H1 (cell line): ENCODE results near the gene TCF20. TPM values are rescaled to one million over a fixed set of nuclear protein-coding genes. Genes with fewer than 3 reads are reported as not detected.

Experiments
- CTCF ChIA-PET: fragments of 300-600 bp; sonication (Branson Sonifier 250); formaldehyde crosslinking; loops from one replicate; lab custom pipeline; 2021; ENCODE audit not compliant: partially characterized antibody; lab: Charles Lee
- POLR2A ChIA-PET: fragments of 300-600 bp; sonication (Branson Sonifier 250); formaldehyde crosslinking; loops from one replicate; lab custom pipeline; 2021; ENCODE audit warnings: inconsistent platforms; ENCODE audit not compliant: partially characterized antibody; lab: Charles Lee
- DNase-seq, 2 experiments: peaks; one replicate each; pipeline versions ENCODE4 v3.0.0 to v3.0.0-alpha.2; 2010 to 2022; ENCODE audit warnings: low spot score in 2 of 2, low read depth in 1 of 2, mixed read lengths in 1 of 2
- FAIRE-seq: peaks from 2 replicates; lab custom pipeline; 2011; peaks lifted over from hg19 to GRCh38; lab: Jason Lieb, UNC
- H2AFZ ChIP-seq: 2 replicates; pipeline ENCODE4 v1.8.1; 2012; ENCODE audit warnings: low read length, inconsistent platforms
- H2AK5ac ChIP-seq: 2 replicates; pipeline ENCODE4 v1.6.1; 2013; ENCODE audit warnings: low read depth, low read length
- H2BK120ac ChIP-seq: replicated peaks from 2 replicates; pipeline ENCODE3; 2013; ENCODE audit warnings: low read depth, low read length, inconsistent platforms
- H2BK12ac ChIP-seq: 2 replicates; pipeline ENCODE4 v1.6.1; 2013; ENCODE audit warnings: low read depth, low read length
- H2BK15ac ChIP-seq: 2 replicates; pipeline ENCODE4 v1.6.1; 2013; ENCODE audit warnings: low read length
- H2BK20ac ChIP-seq: 2 replicates; pipeline ENCODE4 v1.6.1; 2013; ENCODE audit warnings: low read length
- H2BK5ac ChIP-seq: 2 replicates; pipeline ENCODE4 v1.6.1; 2013; ENCODE audit warnings: low read depth, low read length
- H3K14ac ChIP-seq: 2 replicates; pipeline ENCODE4 v1.6.1; 2013; ENCODE audit warnings: inconsistent platforms; ENCODE audit not compliant: insufficient read length
- H3K18ac ChIP-seq: 2 replicates; pipeline ENCODE4 v1.6.1; 2013; ENCODE audit warnings: low read length; ENCODE audit errors: extremely low read depth
- H3K23ac ChIP-seq: 2 replicates; pipeline ENCODE4 v1.6.1; 2013; ENCODE audit warnings: inconsistent platforms; ENCODE audit not compliant: insufficient read length
- H3K23me2 ChIP-seq: 2 replicates; pipeline ENCODE4 v1.6.1; 2013; ENCODE audit warnings: low read depth, low read length
- H3K27ac ChIP-seq: 2 replicates; pipeline ENCODE4 v1.6.1; 2011; ENCODE audit warnings: low read depth, low read length, inconsistent platforms
- H3K27me3 ChIP-seq, 4 experiments: replicated peaks in 1 of 4; 1 replicate in 1 of 4; 2 replicates in 3 of 4; pipeline versions ENCODE4 v1.6.1 to v1.8.1; 2011 to 2013; ENCODE audit warnings: low read length in 3 of 4, mild to moderate bottlenecking in 3 of 4, inconsistent platforms in 2 of 4, mixed read lengths in 2 of 4, moderate library complexity in 1 of 4; ENCODE audit not compliant: control insufficient read depth in 3 of 4, insufficient read depth in 3 of 4; ENCODE audit errors: extremely low read depth in 1 of 4
- H3K36me3 ChIP-seq, 4 experiments: 2 replicates each; pipeline versions ENCODE4 v1.6.1 to v1.8.1; 2011 to 2013; ENCODE audit warnings: mild to moderate bottlenecking in 4 of 4, low read length in 3 of 4, moderate library complexity in 2 of 4, control low read depth in 1 of 4, inconsistent platforms in 1 of 4; ENCODE audit not compliant: insufficient read depth in 4 of 4, control insufficient read depth in 2 of 4
- H3K4ac ChIP-seq: replicated peaks from 2 replicates; pipeline ENCODE3; 2013; ENCODE audit warnings: low read length, low read depth, mixed read lengths, inconsistent platforms; ENCODE audit not compliant: insufficient read length
- H3K4me1 ChIP-seq, 4 experiments: replicated peaks in 1 of 4; 1 replicate in 1 of 4; 2 replicates in 3 of 4; pipeline versions ENCODE4 v1.6.1 to v1.8.1; 2011 to 2013; ENCODE audit warnings: low read length in 3 of 4, inconsistent platforms in 2 of 4, mixed read lengths in 1 of 4; ENCODE audit not compliant: insufficient read depth in 4 of 4, control insufficient read depth in 3 of 4
- H3K4me2 ChIP-seq, 2 experiments: 2 replicates each; pipeline versions ENCODE4 v1.6.1 to v1.8.1; 2011 to 2013; ENCODE audit warnings: low read depth in 2 of 2, low read length in 2 of 2, control low read depth in 1 of 2, inconsistent platforms in 1 of 2, mild to moderate bottlenecking in 1 of 2; ENCODE audit not compliant: insufficient read depth in 1 of 2
- H3K4me3 ChIP-seq, 4 experiments: fragments of 200-600, 300-600 bp in 1 of 4; sonication (generic), shearing (Covaris generic), sonication (Bioruptor Twin) in 1 of 4; 2 replicates each; pipeline versions ENCODE4 v1.5.1 to v1.8.1; 2011 to 2016; ENCODE audit warnings: low read length in 4 of 4, low read depth in 3 of 4, control low read depth in 2 of 4, inconsistent platforms in 2 of 4, mild to moderate bottlenecking in 2 of 4, mixed read lengths in 1 of 4, moderate library complexity in 1 of 4; ENCODE audit not compliant: insufficient read depth in 2 of 4; ENCODE audit errors: extremely low read depth in 1 of 4
- H3K56ac ChIP-seq: replicated peaks from 2 replicates; pipeline ENCODE3; 2013; ENCODE audit warnings: low read depth, mild to moderate bottlenecking, mixed read lengths, low read length, inconsistent platforms; ENCODE audit not compliant: insufficient read length
- H3K79me1 ChIP-seq: 2 replicates; pipeline ENCODE4 v1.6.1; 2013; ENCODE audit warnings: low read depth, low read length, control low read depth
- H3K79me2 ChIP-seq, 2 experiments: 2 replicates each; pipeline versions ENCODE4 v1.6.1 to v1.8.1; 2012 to 2013; ENCODE audit warnings: low read length in 2 of 2, mild to moderate bottlenecking in 2 of 2, inconsistent platforms in 1 of 2; ENCODE audit not compliant: insufficient read depth in 2 of 2, control insufficient read depth in 1 of 2
- H3K9ac ChIP-seq, 4 experiments: replicated peaks in 1 of 4; 1 replicate in 1 of 4; 2 replicates in 3 of 4; pipeline versions ENCODE4 v1.6.1 to v1.8.1; 2011 to 2013; ENCODE audit warnings: low read depth in 3 of 4, low read length in 3 of 4, control low read depth in 2 of 4, mild to moderate bottlenecking in 2 of 4, moderate library complexity in 2 of 4, inconsistent platforms in 1 of 4; ENCODE audit errors: extremely low read depth in 1 of 4
- H3K9me3 ChIP-seq, 2 experiments: 2 replicates each; pipeline versions ENCODE4 v1.6.1 to v1.8.1; 2012 to 2013; ENCODE audit warnings: mild to moderate bottlenecking in 2 of 2, moderate library complexity in 2 of 2, control low read depth in 1 of 2, inconsistent platforms in 1 of 2, low read depth in 1 of 2, low read length in 1 of 2, mixed read lengths in 1 of 2; ENCODE audit not compliant: insufficient read depth in 2 of 2
- H4K20me1 ChIP-seq, 2 experiments: replicated peaks in 1 of 2; 2 replicates each; pipeline versions ENCODE3 to v1.8.1; 2011 to 2013; ENCODE audit warnings: inconsistent platforms in 2 of 2, low read length in 2 of 2, mild to moderate bottlenecking in 1 of 2; ENCODE audit not compliant: insufficient read depth in 2 of 2, control insufficient read depth in 1 of 2
- H4K5ac ChIP-seq: 2 replicates; pipeline ENCODE4 v1.6.1; 2013; ENCODE audit warnings: low read length, low read depth, mixed read lengths, inconsistent platforms; ENCODE audit not compliant: insufficient read length
- H4K8ac ChIP-seq: 2 replicates; pipeline ENCODE4 v1.8.0; 2013; ENCODE audit warnings: mild to moderate bottlenecking, moderate library complexity, low read length, inconsistent platforms; ENCODE audit not compliant: insufficient read depth; ENCODE audit errors: extremely low read depth
- H4K91ac ChIP-seq: replicated peaks from 2 replicates; pipeline ENCODE3; 2013; ENCODE audit warnings: low read length, mixed read lengths, inconsistent platforms; ENCODE audit not compliant: insufficient read length
- ATF3 ChIP-seq: IDR thresholded peaks from 2 replicates; pipeline ENCODE4 v1.6.1; 2011; ENCODE audit warnings: low read depth, mild to moderate bottlenecking, low read length; ENCODE audit not compliant: insufficient read depth
- BRCA1 ChIP-seq: IDR thresholded peaks from 2 replicates; pipeline ENCODE4 v1.6.1; 2012; ENCODE audit warnings: low read depth, low read length, improper control_type of control experiment
- CBX5 ChIP-seq: fragments of 300-800, 300-1000 bp; sonication (generic); IDR thresholded peaks from 2 replicates; pipeline ENCODE4 v1.7.1; 2016; ENCODE audit warnings: antibody characterized with exemption, low read length, low read depth
- GABPA ChIP-seq: IDR thresholded peaks from 2 replicates; pipeline ENCODE4 v1.6.1; 2011; ENCODE audit warnings: mild to moderate bottlenecking, low read length, moderate library complexity, borderline replicate concordance; ENCODE audit not compliant: insufficient read depth
- JUN ChIP-seq: IDR thresholded peaks from 2 replicates; pipeline ENCODE4 v1.6.1; 2011; ENCODE audit warnings: low read depth, mild to moderate bottlenecking, improper control_type of control experiment, low read length
- KDM5A ChIP-seq: fragments of 200-600 bp; IDR thresholded peaks from 2 replicates; pipeline ENCODE4 v1.7.1; 2012; ENCODE audit warnings: mild to moderate bottlenecking, low read length, inconsistent platforms, mixed read lengths
- MAX ChIP-seq: IDR thresholded peaks from 2 replicates; pipeline ENCODE4 v1.6.1; 2012; ENCODE audit warnings: inconsistent platforms
- POU5F1 ChIP-seq: IDR thresholded peaks from 2 replicates; pipeline ENCODE4 v1.6.1; 2011; ENCODE audit warnings: low read depth, mild to moderate bottlenecking, low read length, moderate library complexity
- RFX5 ChIP-seq: IDR thresholded peaks from 2 replicates; pipeline ENCODE4 v1.6.1; 2011; ENCODE audit warnings: low read depth, low read length, improper control_type of control experiment, borderline replicate concordance
- SIN3A ChIP-seq, 2 experiments: IDR thresholded peaks in 1 of 2; conservative IDR thresholded peaks in 1 of 2; 2 replicates each; pipeline ENCODE4 v1.6.1; 2011 to 2012; ENCODE audit warnings: low read length in 2 of 2, improper control_type of control experiment in 1 of 2, low read depth in 1 of 2, mild to moderate bottlenecking in 1 of 2
- SIX5 ChIP-seq: IDR thresholded peaks from 2 replicates; pipeline ENCODE4 v1.6.1; 2011; ENCODE audit warnings: mild to moderate bottlenecking, low read depth, low read length
- SP1 ChIP-seq: IDR thresholded peaks from 2 replicates; pipeline ENCODE4 v1.6.1; 2011; ENCODE audit warnings: low read depth, low read length
- TAF7 ChIP-seq: optimal IDR thresholded peaks from 2 replicates; pipeline ENCODE3; 2011; ENCODE audit warnings: low read depth, mild to moderate bottlenecking, inconsistent platforms, low read length, moderate library complexity, borderline replicate concordance
- ZNF274 ChIP-seq: IDR thresholded peaks from 2 replicates; pipeline ENCODE4 v1.7.0; 2012; ENCODE audit warnings: low read length, borderline replicate concordance; ENCODE audit errors: extremely low read depth
- WGBS, 2 experiments: shearing (Covaris generic) in 1 of 2; methylation state at CpG; one replicate each; pipeline versions ENCODE4 v1.1.6 to v1.1.7; 2013 to 2015; ENCODE audit warnings: low lambda C conversion rate in 2 of 2, mixed read lengths in 2 of 2, inconsistent platforms in 1 of 2, low coverage in 1 of 2, missing lambda C conversion rate in 1 of 2; ENCODE audit not compliant: insufficient replicate concordance in 2 of 2, insufficient coverage in 1 of 2, insufficient read length in 1 of 2; ENCODE audit errors: extremely low coverage in 1 of 2, missing lambda C conversion rate in 1 of 2; 5-methylcytosine and 5-hydroxymethylcytosine counted together
- polyA plus RNA-seq, 7 experiments: library from polyadenylated mRNA; depleted of rRNA in 3 of 7; stranded (reverse) in 5 of 7; unstranded in 2 of 7; fragments of >200 nt in 5 of 7; fragments of 200-250 nt in 2 of 7; gene quantifications; 1 replicate in 5 of 7; 2 replicates in 1 of 7; 4 replicates in 1 of 7; pipeline versions ENCODE4 v1.2.1 to v1.2.3, GENCODE V29; 2011 to 2013; ENCODE audit warnings: missing spikeins in 2 of 7, mixed read lengths in 2 of 7
- total RNA-seq: library from RNA; stranded (reverse); fragmentation: NEBNext Ultra II Directional; extraction: Animal tissue kit (Norgen Biotek cat#: 25700); gene quantifications from 2 replicates; pipeline ENCODE4 v1.2.1, GENCODE V29; 2021

Gene TCF20
- total and polyA plus RNA-seq, 2 of the 8 experiments (the other 6 are each of a cell fraction or from before 2014, with no cell fraction given): 22.0 to 79.8 TPM

- Histone ChIP-seq H3K9me3 (no peaks in the 10 kb centered on the region), H3K56ac (no peak overlapping the region), H3K4me3 (no peak overlapping the region), H2AFZ (no peak overlapping the region), H2BK15ac (no peak overlapping the region), H4K5ac (no peak overlapping the region), H3K23me2 (no peaks in the 10 kb centered on the region), H2BK120ac (no peak overlapping the region), H3K4ac (no peak overlapping the region), H3K14ac (no peak overlapping the region), H3K18ac (no peak overlapping the region), H2BK12ac (no peak overlapping the region), H4K8ac (no peak overlapping the region), H4K20me1 (peaks cover 65 to 77% of the 10 kb centered on the region in 2 experiments), H3K4me1 (peaks cover 0 to 4% (median 1%) of the 10 kb centered on the region in 4 experiments; a peak in 2 of 7 replicates), H2AK5ac (no peak overlapping the region), H3K79me1 (peaks cover 17% of the 10 kb centered on the region), H2BK20ac (no peak overlapping the region), H4K91ac (no peak overlapping the region), H2BK5ac (no peak overlapping the region), H3K27me3 (peaks cover 5 to 47% (median 17%) of the 10 kb centered on the region in 4 experiments), H3K79me2 (peaks cover 35 to 96% of the 10 kb centered on the region in 2 experiments), H3K36me3 (no peaks in the 10 kb centered on the region), H3K23ac (no peak overlapping the region), H3K27ac (no peak overlapping the region), H3K4me2 (no peak overlapping the region), H3K9ac (no peak overlapping the region)
- WGBS, 2 experiments: 96% methylated on average over 4 of the region's 4 CpGs; no CpG with 5 or more reads in 1 of the 2 experiments
- DNase-seq (no peak), FAIRE-seq (no peak)
- CTCF ChIA-PET: interaction anchor here (0.8 to 1.6 kb wide), 4 partner anchors 38 to 181 kb away, joined by 3 to 6 read pairs (median 4); no protein-coding TSS in a partner anchor
- POLR2A ChIA-PET: interaction anchor here (1.0 kb wide), 1 partner anchor 46 kb away, joined by 3 read pairs; no protein-coding TSS in a partner anchor
- no peak for TF ChIP-seq RFX5
- TF ChIP-seq CBX5: no peak
- no peak for TF ChIP-seq SIN3A (conservative IDR thresholded peaks at IDR 0.05 in 1 of 2, IDR thresholded peaks at IDR 0.05 in 1 of 2; ENCODE audit: low read depth in 1 of 2, low read length in 2 of 2)
- TF ChIP-seq POU5F1: no peak
- TF ChIP-seq ZNF274: no peak
- TF ChIP-seq MAX: no peak
- TF ChIP-seq ATF3: no peak
- no peak for TF ChIP-seq TAF7
- no peak for TF ChIP-seq JUN
- TF ChIP-seq BRCA1: no peak
- TF ChIP-seq SP1: no peak
- no peak for TF ChIP-seq GABPA
- no peak for TF ChIP-seq SIX5
- TF ChIP-seq KDM5A: no peak
Observed at GRCh38 chr22:42262964-42263363, 7.5 kb downstream of the TCF20 start.
